Measurements from ENCODE around the gene ARHGAP30. TPM values are rescaled to one million over a fixed set of nuclear protein-coding genes. Genes with fewer than 3 reads are reported as not detected.
"Not testable (repeated sequence)": the region's sequence is repeated elsewhere in the genome, so short reads cannot be mapped to it uniquely, and the experiment has no call there.

The ARHGAP30 gene
- total RNA-seq, 1 donor from 2014 or later: 26.0 TPM

GRCh38 chr1:161073474-161074121, 3.9 kb upstream of the ARHGAP30 start:
- DNase-seq (ENCODE audit: low spot score): no peak

GRCh38 chr1:161072751-161073449, 3.2 kb upstream of the ARHGAP30 start:
- no peak for DNase-seq (ENCODE audit: low spot score)

GRCh38 chr1:161071886-161072371, 2.2 kb upstream of the ARHGAP30 start:
- DNase-seq (ENCODE audit: low spot score): no peak

- no peak for DNase-seq (ENCODE audit: low spot score)
Observed at GRCh38 chr1:161070761-161071160, 1.1 kb upstream of the ARHGAP30 start.

- no peak for DNase-seq (ENCODE audit: low spot score)
Observed at GRCh38 chr1:161069241-161069640, 450 bp downstream of the ARHGAP30 start.

- no peak for DNase-seq (ENCODE audit: low spot score)
Observed at GRCh38 chr1:161068306-161069234, 1.1 kb downstream of the ARHGAP30 start.

- DNase-seq (ENCODE audit: low spot score): no peak
Observed at GRCh38 chr1:161066694-161067093, 3.0 kb downstream of the ARHGAP30 start.

GRCh38 chr1:161065681-161066080, 4.0 kb downstream of the ARHGAP30 start:
- DNase-seq (ENCODE audit: low spot score): not testable (repeated sequence)

GRCh38 chr1:161063936-161064335, 5.8 kb downstream of the ARHGAP30 start:
- not testable (repeated sequence) for DNase-seq (ENCODE audit: low spot score)

- no peak for DNase-seq (ENCODE audit: low spot score)
Observed at GRCh38 chr1:161061419-161061818, 8.3 kb downstream of the ARHGAP30 start.

GRCh38 chr1:161059293-161059692, 10.4 kb downstream of the ARHGAP30 start:
- no peak for DNase-seq (ENCODE audit: low spot score)

GRCh38 chr1:161054805-161055204, 14.9 kb downstream of the ARHGAP30 start:
- DNase-seq (ENCODE audit: low spot score): no peak

GRCh38 chr1:161054232-161054631, 15.5 kb downstream of the ARHGAP30 start:
- no peak for DNase-seq (ENCODE audit: low spot score)

GRCh38 chr1:161052899-161053298, 16.8 kb downstream of the ARHGAP30 start:
- no peak for DNase-seq (ENCODE audit: low spot score)

GRCh38 chr1:161051219-161051618, 18.5 kb downstream of the ARHGAP30 start:
- DNase-seq (ENCODE audit: low spot score): no peak

- no peak for DNase-seq (ENCODE audit: low spot score)
Observed at GRCh38 chr1:161048949-161049722, 20.6 kb downstream of the ARHGAP30 start.

- DNase-seq (ENCODE audit: low spot score): no peak
Observed at GRCh38 chr1:161047436-161048420, 22.0 kb downstream of the ARHGAP30 start.

- no peak for DNase-seq (ENCODE audit: low spot score)
Observed at GRCh38 chr1:161046605-161047228, 23.0 kb downstream of the ARHGAP30 start.

Measured in mesenteric fat pad (tissue), 1 donor.